Parathyroid adenoma (tissue), 2 donors: ENCODE results near the gene SPECC1.

Experiments
- H2AFZ ChIP-seq: fragments of 300-600 bp; sonication (generic); one replicate; pipeline ENCODE4 v1.7.0; 2017; ENCODE audit warnings: antibody characterized with exemption, mild to moderate bottlenecking
- H3K27ac ChIP-seq: fragments of 300-600 bp; sonication (generic); one replicate; pipeline ENCODE4 v1.7.0; 2017
- H3K27me3 ChIP-seq: fragments of 300-600 bp; sonication (generic); one replicate; pipeline ENCODE4 v1.7.0; 2017; ENCODE audit warnings: low read length; ENCODE audit not compliant: control insufficient read depth, insufficient read depth
- H3K36me3 ChIP-seq: fragments of 300-600 bp; sonication (generic); one replicate; pipeline ENCODE4 v1.7.0; 2017; ENCODE audit warnings: low read length; ENCODE audit not compliant: control insufficient read depth, insufficient read depth
- H3K4me1 ChIP-seq: fragments of 300-600 bp; sonication (generic); one replicate; pipeline ENCODE4 v1.7.0; 2017; ENCODE audit warnings: control low read depth
- H3K4me2 ChIP-seq: fragments of 300-600 bp; sonication (generic); one replicate; pipeline ENCODE4 v1.7.0; 2017; ENCODE audit warnings: low read length
- H3K4me3 ChIP-seq: fragments of 300-600 bp; sonication (generic); one replicate; pipeline ENCODE4 v1.7.0; 2017; ENCODE audit warnings: low read depth, low read length
- H3K79me2 ChIP-seq: fragments of 300-600 bp; sonication (generic); one replicate; pipeline ENCODE4 v1.7.0; 2017; ENCODE audit warnings: control low read depth
- H3K9ac ChIP-seq: fragments of 300-600 bp; sonication (generic); one replicate; pipeline ENCODE4 v1.7.0; 2017; ENCODE audit warnings: mild to moderate bottlenecking
- H3K9me3 ChIP-seq: fragments of 300-600 bp; sonication (generic); one replicate; pipeline ENCODE4 v1.7.0; 2017; ENCODE audit warnings: low read length; ENCODE audit not compliant: control insufficient read depth
- CTCF ChIP-seq: fragments of 300-600 bp; sonication (generic); IDR thresholded peaks from one replicate; pipeline ENCODE4 v1.7.0; 2017; ENCODE audit warnings: antibody characterized with exemption, mild to moderate bottlenecking
- donor health status: primary hyperparathyroidism.

SPECC1 gene

GRCh38 chr17:20039037-20039436 is 29.9 kb downstream of the SPECC1 start:
- Histone ChIP-seq H3K4me2 (no peak overlapping the region), H3K4me3 (no peak overlapping the region), H2AFZ (no peak overlapping the region), H3K27ac (no peak overlapping the region), H3K9me3 (no peaks in the 10 kb centered on the region), H3K36me3 (no peaks in the 10 kb centered on the region), H3K79me2 (peaks cover 2% of the 10 kb centered on the region), H3K27me3 (no peaks in the 10 kb centered on the region), H3K9ac (no peak overlapping the region), H3K4me1 (no peaks in the 10 kb centered on the region)
- no peak for TF ChIP-seq CTCF

- peaks cover 2% of the 10 kb centered on the region for H3K79me2 ChIP-seq
- no peaks in the 10 kb centered on the region for H3K36me3 ChIP-seq
- no peak for TF ChIP-seq CTCF
- no peak overlapping the region for H3K4me3 ChIP-seq
- no peaks in the 10 kb centered on the region for H3K9me3 ChIP-seq
- H3K4me2 ChIP-seq, result no peak overlapping the region
- no peak overlapping the region for H2AFZ ChIP-seq
- no peaks in the 10 kb centered on the region for H3K27me3 ChIP-seq
- no peak overlapping the region for H3K9ac ChIP-seq
- H3K4me1 ChIP-seq, result no peaks in the 10 kb centered on the region
- H3K27ac ChIP-seq, result no peak overlapping the region
Observed at GRCh38 chr17:20040216-20040615, 31.1 kb downstream of the SPECC1 start.

- H3K27me3 ChIP-seq, result no peaks in the 10 kb centered on the region
- no peaks in the 10 kb centered on the region for H3K36me3 ChIP-seq
- H3K4me1 ChIP-seq, result no peaks in the 10 kb centered on the region
- no peak for TF ChIP-seq CTCF
- H2AFZ ChIP-seq, result no peak overlapping the region
- H3K9ac ChIP-seq, result no peak overlapping the region
- no peaks in the 10 kb centered on the region for H3K79me2 ChIP-seq
- no peak overlapping the region for H3K4me2 ChIP-seq
- H3K9me3 ChIP-seq, result no peaks in the 10 kb centered on the region
- no peak overlapping the region for H3K27ac ChIP-seq
- H3K4me3 ChIP-seq, result no peak overlapping the region
Observed at GRCh38 chr17:20043021-20043420, 33.9 kb downstream of the SPECC1 start.

- Histone ChIP-seq H3K9ac (no peak overlapping the region), H3K4me2 (no peak overlapping the region), H3K79me2 (no peaks in the 10 kb centered on the region), H3K4me3 (no peak overlapping the region), H2AFZ (no peak overlapping the region), H3K27ac (no peak overlapping the region), H3K9me3 (no peaks in the 10 kb centered on the region), H3K36me3 (no peaks in the 10 kb centered on the region), H3K27me3 (no peaks in the 10 kb centered on the region), H3K4me1 (no peaks in the 10 kb centered on the region)
- TF ChIP-seq CTCF, result no peak
Observed at GRCh38 chr17:20045476-20045875, 36.3 kb downstream of the SPECC1 start.

- H2AFZ ChIP-seq, result no peak overlapping the region
- no peak overlapping the region for H3K4me3 ChIP-seq
- H3K79me2 ChIP-seq, result no peaks in the 10 kb centered on the region
- no peak overlapping the region for H3K9ac ChIP-seq
- H3K36me3 ChIP-seq, result no peaks in the 10 kb centered on the region
- no peaks in the 10 kb centered on the region for H3K9me3 ChIP-seq
- H3K27ac ChIP-seq, result no peak overlapping the region
- H3K4me1 ChIP-seq, result no peaks in the 10 kb centered on the region
- no peak for TF ChIP-seq CTCF
- H3K4me2 ChIP-seq, result no peak overlapping the region
- H3K27me3 ChIP-seq, result no peaks in the 10 kb centered on the region
Observed at GRCh38 chr17:20046629-20047028, 37.5 kb downstream of the SPECC1 start.
